OCI-LY7 (cell line): Measurements from ENCODE around the gene ABHD10.

Experiments
- EZH2phosphoT487 ChIP-seq: fragments of 200-600 bp; sonication (generic); IDR thresholded peaks from 2 replicates; pipeline ENCODE4 v1.6.1; 2018; ENCODE audit warnings: low read depth, borderline replicate concordance, mild to moderate bottlenecking, mixed run types, antibody characterized with exemption, low read length, moderate library complexity, mixed read lengths
- TF ChIP-seq, protein P1 (sequence below): fragments of 200-600 bp; sonication (generic); conservative IDR thresholded peaks from 2 replicates; pipeline ENCODE4 v1.5.1; 2014; ENCODE audit warnings: mild to moderate bottlenecking, antibody characterized with exemption, low read length, moderate library complexity, mixed read lengths

DNA sequence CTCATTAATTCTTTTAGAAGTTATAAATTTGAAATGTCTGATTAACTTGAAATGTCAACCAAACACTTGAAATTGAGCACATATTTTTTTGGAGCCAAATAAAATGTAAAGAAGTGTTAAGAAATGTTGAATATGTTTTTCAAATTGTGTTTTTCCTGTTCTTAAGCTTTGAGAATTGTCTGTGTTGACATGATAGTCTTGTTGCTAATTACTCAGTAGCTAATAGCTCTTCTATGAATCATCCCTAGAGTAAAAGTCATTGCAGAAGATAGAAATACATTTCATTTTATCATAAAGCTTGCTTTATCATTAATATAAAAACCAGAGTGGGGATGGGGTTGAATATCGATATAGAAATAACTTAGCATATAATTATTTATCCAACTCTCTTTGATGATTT lies 41.9 kb upstream of the ABHD10 start:
- TF ChIP-seq, protein P1, sequence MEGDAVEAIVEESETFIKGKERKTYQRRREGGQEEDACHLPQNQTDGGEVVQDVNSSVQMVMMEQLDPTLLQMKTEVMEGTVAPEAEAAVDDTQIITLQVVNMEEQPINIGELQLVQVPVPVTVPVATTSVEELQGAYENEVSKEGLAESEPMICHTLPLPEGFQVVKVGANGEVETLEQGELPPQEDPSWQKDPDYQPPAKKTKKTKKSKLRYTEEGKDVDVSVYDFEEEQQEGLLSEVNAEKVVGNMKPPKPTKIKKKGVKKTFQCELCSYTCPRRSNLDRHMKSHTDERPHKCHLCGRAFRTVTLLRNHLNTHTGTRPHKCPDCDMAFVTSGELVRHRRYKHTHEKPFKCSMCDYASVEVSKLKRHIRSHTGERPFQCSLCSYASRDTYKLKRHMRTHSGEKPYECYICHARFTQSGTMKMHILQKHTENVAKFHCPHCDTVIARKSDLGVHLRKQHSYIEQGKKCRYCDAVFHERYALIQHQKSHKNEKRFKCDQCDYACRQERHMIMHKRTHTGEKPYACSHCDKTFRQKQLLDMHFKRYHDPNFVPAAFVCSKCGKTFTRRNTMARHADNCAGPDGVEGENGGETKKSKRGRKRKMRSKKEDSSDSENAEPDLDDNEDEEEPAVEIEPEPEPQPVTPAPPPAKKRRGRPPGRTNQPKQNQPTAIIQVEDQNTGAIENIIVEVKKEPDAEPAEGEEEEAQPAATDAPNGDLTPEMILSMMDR: no peak
- TF ChIP-seq EZH2phosphoT487: no peak
